ENCODE data around the gene KLHL17. TPM values are rescaled to one million over a fixed set of nuclear protein-coding genes. Genes with fewer than 3 reads are reported as not detected.
A peak's percentile ranks its signal among the peaks of the same experiment; 100 is the strongest.

Gene KLHL17
- total RNA-seq, 1 experiment from 2014 or later, result 66.9 TPM

DNA sequence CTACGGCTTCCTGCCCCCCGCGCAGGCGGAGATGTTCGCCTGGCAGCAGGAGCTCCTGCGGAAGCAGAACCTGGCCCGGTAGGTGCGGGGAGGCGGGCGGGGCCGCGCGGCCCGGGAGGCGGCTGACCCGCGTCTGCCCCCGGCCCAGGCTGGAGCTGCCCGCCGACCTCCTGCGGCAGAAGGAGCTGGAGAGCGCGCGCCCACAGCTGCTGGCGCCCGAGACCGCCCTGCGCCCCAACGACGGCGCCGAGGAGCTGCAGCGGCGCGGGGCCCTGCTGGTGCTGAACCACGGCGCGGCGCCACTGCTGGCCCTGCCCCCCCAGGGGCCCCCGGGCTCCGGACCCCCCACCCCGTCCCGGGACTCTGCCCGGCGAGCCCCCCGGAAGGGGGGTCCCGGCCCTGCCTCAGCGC is 18.0 kb upstream of the KLHL17 start:
- no peak for DNase-seq (ENCODE audit: low spot score)

DNA sequence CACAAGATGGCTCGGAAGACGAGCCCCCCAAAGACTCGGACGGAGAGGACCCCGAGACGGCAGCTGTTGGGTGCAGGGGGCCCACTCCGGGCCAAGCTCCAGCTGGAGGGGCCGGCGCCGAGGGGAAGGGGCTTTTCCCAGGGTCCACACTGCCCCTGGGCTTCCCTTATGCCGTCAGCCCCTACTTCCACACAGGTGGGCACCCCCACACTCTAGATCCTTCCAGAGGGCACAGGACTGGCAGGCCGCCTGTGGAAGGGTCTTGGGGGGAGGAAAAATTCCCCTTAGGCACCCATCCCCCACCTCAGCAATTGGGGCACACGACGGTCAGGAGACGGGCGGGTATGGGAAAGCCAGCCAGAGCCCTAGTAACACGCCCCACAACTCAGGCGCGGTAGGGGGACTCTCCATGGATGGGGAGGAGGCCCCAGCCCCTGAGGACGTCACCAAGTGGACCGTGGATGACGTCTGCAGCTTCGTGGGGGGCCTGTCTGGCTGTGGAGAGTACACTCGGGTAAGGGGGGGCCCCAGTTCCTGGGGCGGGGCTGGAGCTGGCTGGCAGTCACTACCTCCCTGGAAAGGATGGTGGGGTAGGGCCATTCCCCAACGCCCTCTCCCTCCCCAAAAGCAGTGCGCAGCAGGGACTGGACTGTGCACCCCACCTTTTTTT is 17.4 kb upstream of the KLHL17 start:
- Mint-ChIP-seq H3K4me3 (peak overlapping the region; percentile 42; the same call in 1 of the 2 replicates), H3K27ac (no peak overlapping the region)
- DNase-seq (ENCODE audit: low spot score), result no peak

More for the DNA sequence above, 18.0 kb upstream of the KLHL17 start:
- Mint-ChIP-seq H3K36me3 (0 out of 2 replicates have a peak, but pooled peaks cover 5% of the 10 kb centered on the region), H3K9me3 (no peaks in the 10 kb centered on the region), H3K27me3 (ENCODE audit: low read depth) (peaks cover 51% of the 10 kb centered on the region), H3K27ac (no peak overlapping the region), H3K4me3 (no peak overlapping the region), H3K4me1 (peaks cover 6% of the 10 kb centered on the region)
- ChIA-PET CTCF (interaction anchor here (0.8 to 4.9 kb wide), 10 partner anchors 9 to 122 kb away, joined by 3 to 28 read pairs (median 6); partner anchors contain the start of gene PLEKHN1), POLR2A (interaction anchor here (0.6 to 1.2 kb wide), 4 partner anchors 9 to 17 kb away, joined by 3 read pairs; partner anchors contain the start of gene NOC2L)
- peak; percentile 15 for ATAC-seq
- TF ChIP-seq TP53 (CRISPR knock-in tag; IDR thresholded peaks at IDR 0.05) (0 out of 2 replicates have a peak, but pooled peaks have one; percentile 3), FOXJ3 (CRISPR knock-in tag; IDR thresholded peaks at IDR 0.05; ENCODE audit: borderline replicate concordance) (no peak)

More for the DNA sequence above, 17.4 kb upstream of the KLHL17 start:
- H3K36me3 Mint-ChIP-seq, result peaks cover 5% of the 10 kb centered on the region; the same call in 1 of the 2 replicates
- H3K4me1 Mint-ChIP-seq, result peaks cover 6% of the 10 kb centered on the region
- H3K27me3 Mint-ChIP-seq (ENCODE audit: low read depth), result peaks cover 46% of the 10 kb centered on the region
- H3K9me3 Mint-ChIP-seq, result no peaks in the 10 kb centered on the region
- peak; percentile 2; the same call in 1 of the 2 replicates for ATAC-seq
- CTCF ChIA-PET, result interaction anchor here (0.7 to 4.9 kb wide), 12 partner anchors 9 to 121 kb away, joined by 3 to 28 read pairs (median 5); partner anchors contain the start of gene PLEKHN1
- TF ChIP-seq TP53 (CRISPR knock-in tag; IDR thresholded peaks at IDR 0.05), result 0 out of 2 replicates have a peak, but pooled peaks have one; percentile 20
- TF ChIP-seq, protein P1, sequence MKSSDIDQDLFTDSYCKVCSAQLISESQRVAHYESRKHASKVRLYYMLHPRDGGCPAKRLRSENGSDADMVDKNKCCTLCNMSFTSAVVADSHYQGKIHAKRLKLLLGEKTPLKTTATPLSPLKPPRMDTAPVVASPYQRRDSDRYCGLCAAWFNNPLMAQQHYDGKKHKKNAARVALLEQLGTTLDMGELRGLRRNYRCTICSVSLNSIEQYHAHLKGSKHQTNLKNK (CRISPR knock-in tag; IDR thresholded peaks at IDR 0.05), result no peak
- no peak for TF ChIP-seq HMGA2 (CRISPR knock-in tag; IDR thresholded peaks at IDR 0.05)
- 0 out of 2 replicates have a peak, but pooled peaks have one; percentile 50 for TF ChIP-seq NFATC4 (CRISPR knock-in tag; IDR thresholded peaks at IDR 0.05)
- TF ChIP-seq, protein P2, sequence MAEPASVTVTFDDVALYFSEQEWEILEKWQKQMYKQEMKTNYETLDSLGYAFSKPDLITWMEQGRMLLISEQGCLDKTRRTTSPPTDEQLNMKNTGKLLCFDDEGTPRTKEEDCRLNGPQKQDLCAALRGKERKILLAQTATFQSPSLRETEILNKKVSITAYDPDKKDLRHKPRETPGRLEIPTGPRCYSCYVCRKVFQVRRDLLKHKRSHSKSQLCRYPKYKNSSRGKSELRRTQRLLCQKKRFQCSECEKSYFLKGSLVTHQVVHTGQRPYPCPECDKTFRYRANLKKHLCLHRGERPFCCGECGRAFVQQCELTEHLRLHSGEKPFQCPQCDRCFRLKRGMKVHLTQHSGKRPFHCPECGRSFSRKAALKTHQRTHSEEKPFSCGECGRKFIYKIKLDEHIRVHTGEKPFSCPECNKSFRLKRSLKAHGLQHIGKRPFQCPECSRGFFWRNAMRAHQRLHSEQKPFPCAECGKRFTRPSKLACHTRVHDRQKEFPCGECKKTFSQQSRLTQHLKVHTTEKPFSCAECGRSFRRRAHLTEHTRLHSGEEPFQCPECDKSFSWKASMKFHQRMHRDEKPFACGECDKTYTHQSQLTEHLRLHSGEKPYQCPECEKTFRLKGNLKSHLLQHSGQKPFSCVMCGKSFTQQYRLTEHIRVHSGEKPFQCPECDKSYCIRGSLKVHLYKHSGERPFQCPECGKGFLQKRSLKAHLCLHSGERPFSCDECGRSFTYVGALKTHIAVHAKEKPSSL (CRISPR knock-in tag; conservative IDR thresholded peaks at IDR 0.05), result no peak
- TF ChIP-seq, protein P3, sequence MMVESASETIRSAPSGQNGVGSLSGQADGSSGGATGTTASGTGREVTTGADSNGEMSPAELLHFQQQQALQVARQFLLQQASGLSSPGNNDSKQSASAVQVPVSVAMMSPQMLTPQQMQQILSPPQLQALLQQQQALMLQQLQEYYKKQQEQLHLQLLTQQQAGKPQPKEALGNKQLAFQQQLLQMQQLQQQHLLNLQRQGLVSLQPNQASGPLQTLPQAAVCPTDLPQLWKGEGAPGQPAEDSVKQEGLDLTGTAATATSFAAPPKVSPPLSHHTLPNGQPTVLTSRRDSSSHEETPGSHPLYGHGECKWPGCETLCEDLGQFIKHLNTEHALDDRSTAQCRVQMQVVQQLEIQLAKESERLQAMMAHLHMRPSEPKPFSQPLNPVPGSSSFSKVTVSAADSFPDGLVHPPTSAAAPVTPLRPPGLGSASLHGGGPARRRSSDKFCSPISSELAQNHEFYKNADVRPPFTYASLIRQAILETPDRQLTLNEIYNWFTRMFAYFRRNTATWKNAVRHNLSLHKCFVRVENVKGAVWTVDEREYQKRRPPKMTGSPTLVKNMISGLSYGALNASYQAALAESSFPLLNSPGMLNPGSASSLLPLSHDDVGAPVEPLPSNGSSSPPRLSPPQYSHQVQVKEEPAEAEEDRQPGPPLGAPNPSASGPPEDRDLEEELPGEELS (CRISPR knock-in tag; IDR thresholded peaks at IDR 0.05), result no peak
- no peak for TF ChIP-seq GRHL2 (CRISPR knock-in tag; IDR thresholded peaks at IDR 0.05; ENCODE audit: insufficient replicate concordance, severe bottlenecking)
- TF ChIP-seq, protein P4, sequence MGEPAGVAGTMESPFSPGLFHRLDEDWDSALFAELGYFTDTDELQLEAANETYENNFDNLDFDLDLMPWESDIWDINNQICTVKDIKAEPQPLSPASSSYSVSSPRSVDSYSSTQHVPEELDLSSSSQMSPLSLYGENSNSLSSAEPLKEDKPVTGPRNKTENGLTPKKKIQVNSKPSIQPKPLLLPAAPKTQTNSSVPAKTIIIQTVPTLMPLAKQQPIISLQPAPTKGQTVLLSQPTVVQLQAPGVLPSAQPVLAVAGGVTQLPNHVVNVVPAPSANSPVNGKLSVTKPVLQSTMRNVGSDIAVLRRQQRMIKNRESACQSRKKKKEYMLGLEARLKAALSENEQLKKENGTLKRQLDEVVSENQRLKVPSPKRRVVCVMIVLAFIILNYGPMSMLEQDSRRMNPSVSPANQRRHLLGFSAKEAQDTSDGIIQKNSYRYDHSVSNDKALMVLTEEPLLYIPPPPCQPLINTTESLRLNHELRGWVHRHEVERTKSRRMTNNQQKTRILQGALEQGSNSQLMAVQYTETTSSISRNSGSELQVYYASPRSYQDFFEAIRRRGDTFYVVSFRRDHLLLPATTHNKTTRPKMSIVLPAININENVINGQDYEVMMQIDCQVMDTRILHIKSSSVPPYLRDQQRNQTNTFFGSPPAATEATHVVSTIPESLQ (CRISPR knock-in tag; IDR thresholded peaks at IDR 0.05), result no peak
- TF ChIP-seq, protein P5, sequence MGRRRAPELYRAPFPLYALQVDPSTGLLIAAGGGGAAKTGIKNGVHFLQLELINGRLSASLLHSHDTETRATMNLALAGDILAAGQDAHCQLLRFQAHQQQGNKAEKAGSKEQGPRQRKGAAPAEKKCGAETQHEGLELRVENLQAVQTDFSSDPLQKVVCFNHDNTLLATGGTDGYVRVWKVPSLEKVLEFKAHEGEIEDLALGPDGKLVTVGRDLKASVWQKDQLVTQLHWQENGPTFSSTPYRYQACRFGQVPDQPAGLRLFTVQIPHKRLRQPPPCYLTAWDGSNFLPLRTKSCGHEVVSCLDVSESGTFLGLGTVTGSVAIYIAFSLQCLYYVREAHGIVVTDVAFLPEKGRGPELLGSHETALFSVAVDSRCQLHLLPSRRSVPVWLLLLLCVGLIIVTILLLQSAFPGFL (CRISPR knock-in tag; IDR thresholded peaks at IDR 0.05; ENCODE audit: borderline replicate concordance), result no peak
- peak; percentile 70; the same call in 1 of the 2 replicates for TF ChIP-seq EMX1 (CRISPR knock-in tag; IDR thresholded peaks at IDR 0.05)
- TF ChIP-seq ZBTB21 (CRISPR knock-in tag; IDR thresholded peaks at IDR 0.05; ENCODE audit: borderline replicate concordance), result peak; percentile 66
- TF ChIP-seq, protein P6, sequence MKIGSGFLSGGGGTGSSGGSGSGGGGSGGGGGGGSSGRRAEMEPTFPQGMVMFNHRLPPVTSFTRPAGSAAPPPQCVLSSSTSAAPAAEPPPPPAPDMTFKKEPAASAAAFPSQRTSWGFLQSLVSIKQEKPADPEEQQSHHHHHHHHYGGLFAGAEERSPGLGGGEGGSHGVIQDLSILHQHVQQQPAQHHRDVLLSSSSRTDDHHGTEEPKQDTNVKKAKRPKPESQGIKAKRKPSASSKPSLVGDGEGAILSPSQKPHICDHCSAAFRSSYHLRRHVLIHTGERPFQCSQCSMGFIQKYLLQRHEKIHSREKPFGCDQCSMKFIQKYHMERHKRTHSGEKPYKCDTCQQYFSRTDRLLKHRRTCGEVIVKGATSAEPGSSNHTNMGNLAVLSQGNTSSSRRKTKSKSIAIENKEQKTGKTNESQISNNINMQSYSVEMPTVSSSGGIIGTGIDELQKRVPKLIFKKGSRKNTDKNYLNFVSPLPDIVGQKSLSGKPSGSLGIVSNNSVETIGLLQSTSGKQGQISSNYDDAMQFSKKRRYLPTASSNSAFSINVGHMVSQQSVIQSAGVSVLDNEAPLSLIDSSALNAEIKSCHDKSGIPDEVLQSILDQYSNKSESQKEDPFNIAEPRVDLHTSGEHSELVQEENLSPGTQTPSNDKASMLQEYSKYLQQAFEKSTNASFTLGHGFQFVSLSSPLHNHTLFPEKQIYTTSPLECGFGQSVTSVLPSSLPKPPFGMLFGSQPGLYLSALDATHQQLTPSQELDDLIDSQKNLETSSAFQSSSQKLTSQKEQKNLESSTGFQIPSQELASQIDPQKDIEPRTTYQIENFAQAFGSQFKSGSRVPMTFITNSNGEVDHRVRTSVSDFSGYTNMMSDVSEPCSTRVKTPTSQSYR (CRISPR knock-in tag; IDR thresholded peaks at IDR 0.05), result 0 out of 2 replicates have a peak, but pooled peaks have one; percentile 29
- peak; percentile 17; the same call in 1 of the 2 replicates for TF ChIP-seq TEAD1 (CRISPR knock-in tag; IDR thresholded peaks at IDR 0.05)
- TF ChIP-seq ETV6 (CRISPR knock-in tag; IDR thresholded peaks at IDR 0.05), result no peak
- POLR2A ChIA-PET, result interaction anchor here (0.5 to 1.2 kb wide), 4 partner anchors 10 to 28 kb away, joined by 3 read pairs; partner anchors contain the start of gene NOC2L
